GM10248 (cell line): ENCODE measurements around the gene STARD5.

Experiments
- CTCF ChIA-PET: fragments of 300-600 bp; sonication (Branson Sonifier 250); formaldehyde crosslinking; extraction: SDS; loops from one replicate; lab custom pipeline; 2021; ENCODE audit warnings: antibody characterized with exemption; lab: Yijun Ruan, JAX
- POLR2A ChIA-PET: fragments of 350-650 bp; sonication (Branson Sonifier 250); formaldehyde crosslinking; extraction: SDS; loops from one replicate; lab custom pipeline; 2020; ENCODE audit warnings: antibody characterized with exemption; lab: Yijun Ruan, JAX
- DNase-seq: peaks from one replicate; pipeline ENCODE4 v3.0.0; 2012; ENCODE audit errors: extremely low spot score
- TF ChIP-seq, protein P1 (sequence below): IDR thresholded peaks from 2 replicates; pipeline ENCODE4 v1.5.1; 2012; ENCODE audit warnings: mild to moderate bottlenecking, low read depth; ENCODE audit errors: extremely low read depth, missing control alignments, control extremely low read depth

The STARD5 gene

DNA sequence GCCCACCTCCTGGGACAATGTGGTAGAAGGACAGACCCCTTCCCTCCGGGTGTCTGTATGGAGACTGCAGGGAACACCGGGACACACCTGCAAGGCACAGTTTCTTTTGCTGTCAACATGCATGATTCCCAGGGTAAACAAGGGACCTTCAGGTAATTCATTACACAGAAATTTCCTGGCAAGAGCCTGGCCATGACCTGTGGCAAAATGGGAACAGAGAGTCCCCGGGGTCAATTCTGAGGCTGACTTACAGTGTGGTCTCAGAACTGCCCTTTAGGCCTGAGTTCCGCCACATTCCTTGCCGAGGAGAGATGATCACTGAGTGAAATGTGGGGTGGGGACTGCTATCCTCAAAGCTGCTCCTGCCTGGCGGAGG is 6.3 kb downstream of the STARD5 start:
- ChIA-PET POLR2A (no interaction called here), CTCF (interaction anchor here (0.9 to 1.3 kb wide), 3 partner anchors 16 to 52 kb away, joined by 3 to 5 read pairs (median 3); no protein-coding TSS in a partner anchor)
- TF ChIP-seq, protein P1, sequence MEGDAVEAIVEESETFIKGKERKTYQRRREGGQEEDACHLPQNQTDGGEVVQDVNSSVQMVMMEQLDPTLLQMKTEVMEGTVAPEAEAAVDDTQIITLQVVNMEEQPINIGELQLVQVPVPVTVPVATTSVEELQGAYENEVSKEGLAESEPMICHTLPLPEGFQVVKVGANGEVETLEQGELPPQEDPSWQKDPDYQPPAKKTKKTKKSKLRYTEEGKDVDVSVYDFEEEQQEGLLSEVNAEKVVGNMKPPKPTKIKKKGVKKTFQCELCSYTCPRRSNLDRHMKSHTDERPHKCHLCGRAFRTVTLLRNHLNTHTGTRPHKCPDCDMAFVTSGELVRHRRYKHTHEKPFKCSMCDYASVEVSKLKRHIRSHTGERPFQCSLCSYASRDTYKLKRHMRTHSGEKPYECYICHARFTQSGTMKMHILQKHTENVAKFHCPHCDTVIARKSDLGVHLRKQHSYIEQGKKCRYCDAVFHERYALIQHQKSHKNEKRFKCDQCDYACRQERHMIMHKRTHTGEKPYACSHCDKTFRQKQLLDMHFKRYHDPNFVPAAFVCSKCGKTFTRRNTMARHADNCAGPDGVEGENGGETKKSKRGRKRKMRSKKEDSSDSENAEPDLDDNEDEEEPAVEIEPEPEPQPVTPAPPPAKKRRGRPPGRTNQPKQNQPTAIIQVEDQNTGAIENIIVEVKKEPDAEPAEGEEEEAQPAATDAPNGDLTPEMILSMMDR = no peak
- DNase-seq = no peak

DNA sequence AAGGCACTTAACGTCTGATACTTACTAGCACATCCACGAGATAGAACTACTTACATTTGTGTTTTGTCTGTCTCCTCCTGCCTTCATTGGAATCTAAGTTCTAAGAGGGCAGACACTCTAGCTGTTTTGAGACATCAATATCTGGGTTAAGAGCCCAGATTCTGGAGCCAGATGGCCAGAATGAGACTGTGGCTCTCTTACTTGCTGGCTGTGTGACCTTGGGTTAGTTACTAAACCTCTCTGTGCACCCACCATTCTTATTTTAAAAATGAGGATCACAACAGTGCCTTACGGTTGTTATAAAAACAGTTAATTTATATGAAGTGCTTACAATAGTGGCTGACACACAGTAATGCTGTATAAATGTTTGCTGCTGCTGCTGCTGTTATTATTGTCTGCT is 7.7 kb downstream of the STARD5 start:
- ChIA-PET POLR2A (interaction anchor here (0.6 kb wide), 1 partner anchor 15 kb away, joined by 3 read pairs; no protein-coding TSS in a partner anchor), CTCF (interaction anchor here (1.0 kb wide), 1 partner anchor 8 kb away, joined by 3 read pairs; no protein-coding TSS in a partner anchor)
- TF ChIP-seq, protein P1 = no peak
- no peak for DNase-seq

DNA sequence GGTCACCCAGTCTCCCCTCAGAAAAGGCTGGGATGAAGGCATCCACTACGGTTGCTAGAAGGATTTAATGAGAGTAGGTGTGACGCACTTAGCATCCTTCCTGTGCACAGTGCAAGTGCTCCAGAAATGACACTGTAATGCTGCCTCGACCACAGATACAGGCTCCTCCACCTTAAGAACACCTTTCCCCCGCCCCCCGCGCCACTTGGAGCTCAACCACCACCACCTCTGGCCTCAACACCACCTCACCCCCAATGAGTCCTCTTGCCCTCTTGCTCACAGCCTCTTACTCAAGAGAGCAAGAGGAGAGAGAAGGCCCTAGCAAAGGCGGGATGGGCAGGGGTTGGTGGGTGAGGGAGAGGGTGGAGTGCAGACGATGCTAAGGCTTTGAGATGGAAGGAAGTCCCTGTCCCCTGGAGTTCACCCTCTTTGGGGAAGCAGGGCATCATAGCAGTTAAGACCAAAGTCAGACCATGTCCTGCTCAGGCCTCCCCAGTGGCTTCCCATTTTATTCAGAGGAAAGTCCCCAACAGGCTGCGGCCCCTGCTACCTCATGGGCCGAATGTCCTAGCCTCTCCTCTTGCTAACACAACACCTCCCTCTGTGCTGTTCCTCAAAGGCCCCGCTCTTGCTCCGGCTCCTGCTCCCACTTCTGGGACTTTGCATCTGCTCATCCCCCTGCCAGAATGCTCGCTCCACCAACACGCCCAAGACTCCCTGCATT is 8.3 kb downstream of the STARD5 start:
- DNase-seq = no peak
- TF ChIP-seq, protein P1 = no peak
- ChIA-PET CTCF (interaction anchor here (1.0 to 1.2 kb wide), 2 partner anchors 8 to 11 kb away, joined by 3 read pairs; no protein-coding TSS in a partner anchor), POLR2A (interaction anchor here (1.0 kb wide), 1 partner anchor 9 kb away, joined by 4 read pairs; the partner anchor contains the start of gene STARD5)

DNA sequence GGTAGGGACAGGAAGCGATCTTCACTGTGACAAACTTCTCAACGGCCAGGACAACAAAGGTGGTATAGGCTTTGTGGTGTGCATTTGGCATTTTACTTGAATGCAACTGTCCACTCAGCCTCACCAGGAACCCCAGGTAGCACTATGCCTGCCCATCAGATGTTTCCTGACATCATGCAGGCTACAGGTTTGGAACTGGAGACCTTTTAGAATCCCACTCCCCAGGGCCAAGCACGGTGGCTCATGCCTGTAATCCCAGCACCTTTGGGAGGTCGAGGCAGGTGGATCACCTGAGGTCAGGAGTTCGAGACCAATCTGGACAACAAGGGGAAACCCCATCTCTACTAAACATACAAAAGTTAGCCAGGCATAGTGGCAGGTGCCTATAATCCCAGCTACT is 9.6 kb downstream of the STARD5 start:
- TF ChIP-seq, protein P1 = no peak
- ChIA-PET POLR2A (no interaction called here), CTCF (interaction anchor here (1.2 kb wide), 2 partner anchors 10 kb away, joined by 3 read pairs; partner anchors contain the start of gene STARD5)
- DNase-seq = no peak

DNA sequence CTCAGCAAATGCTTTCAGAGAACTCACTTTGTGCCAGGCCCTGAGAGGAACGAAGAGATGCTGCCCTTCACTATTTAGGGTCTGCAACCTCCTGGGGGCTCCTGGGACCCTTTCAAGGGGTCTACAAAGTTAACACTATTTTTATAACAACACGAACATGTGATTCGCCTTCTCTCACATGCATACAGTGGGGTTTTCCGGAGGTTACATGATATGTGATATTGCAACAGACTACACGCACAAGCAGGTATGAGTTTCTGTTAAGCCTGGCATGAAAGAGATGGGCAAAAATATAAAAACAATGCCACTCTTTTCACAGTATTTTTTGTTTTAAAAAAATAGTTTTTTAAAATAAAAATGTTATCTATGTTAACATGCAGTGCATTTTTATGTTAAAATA is 10.3 kb downstream of the STARD5 start:
- TF ChIP-seq, protein P1 = no peak
- CTCF ChIA-PET = interaction anchor here (1.2 to 1.5 kb wide), 3 partner anchors 10 to 47 kb away, joined by 3 read pairs; partner anchors contain the start of gene STARD5
- POLR2A ChIA-PET = no interaction called here
- no peak for DNase-seq

DNA sequence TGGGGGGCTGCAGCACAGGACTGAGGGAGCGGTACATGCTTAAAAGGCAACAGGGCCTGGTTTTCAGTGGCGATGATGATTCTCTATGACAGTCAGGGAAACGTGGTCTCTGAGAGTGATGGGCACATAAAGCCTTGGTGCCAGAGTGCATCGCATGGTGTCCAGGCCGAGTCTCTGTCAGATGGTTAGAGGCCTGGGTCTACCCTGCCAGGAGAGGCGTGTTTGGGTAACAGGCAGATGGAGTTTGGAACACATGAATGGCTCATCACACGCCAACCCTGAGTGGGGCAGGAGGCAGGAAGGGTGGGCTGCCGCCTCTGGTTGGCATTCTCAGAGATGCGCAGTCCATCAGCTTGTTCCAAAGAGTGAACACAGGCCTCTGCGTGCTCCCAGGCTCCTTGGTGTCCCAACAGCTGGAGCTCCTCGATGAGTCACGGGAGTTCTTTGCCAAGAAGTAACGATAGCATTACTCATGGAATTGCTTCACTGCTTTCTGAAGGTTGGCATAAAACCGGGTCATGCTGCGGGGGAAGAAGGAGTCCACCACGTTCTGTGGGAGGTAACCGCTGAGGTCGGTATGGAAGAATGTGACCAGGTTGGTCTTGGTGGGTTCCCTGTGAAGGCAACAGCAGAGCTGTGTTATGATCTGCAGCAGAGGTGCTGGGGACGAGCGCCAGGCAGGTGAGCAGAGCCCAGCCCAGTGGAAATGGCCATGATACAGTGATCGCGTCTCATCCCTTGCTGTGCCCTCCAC is 11.0 kb downstream of the STARD5 start:
- ChIA-PET POLR2A (interaction anchor here (0.7 kb wide), 1 partner anchor 57 kb away, joined by 3 read pairs; no protein-coding TSS in a partner anchor), CTCF (interaction anchor here (1.2 to 1.5 kb wide), 2 partner anchors 15 to 47 kb away, joined by 3 read pairs; no protein-coding TSS in a partner anchor)
- TF ChIP-seq, protein P1 = no peak
- DNase-seq = no peak
